Heart left ventricle (tissue), 13 donors: ENCODE data around the gene P2RY12.

Source experiments
- POLR2A ChIP-seq, 2 donors: fragments of 450-650 bp; IDR thresholded peaks; one replicate each; pipeline ENCODE4 v1.6.1; 2017; ENCODE audit warnings: antibody characterized with exemption in 2 of 2, mild to moderate bottlenecking in 2 of 2, moderate library complexity in 2 of 2
- TF ChIP-seq, protein P1 (sequence below), 12 donors: fragments of 200-600 bp; sonication (generic) in 4 of 12; IDR thresholded peaks; one replicate each; pipeline versions ENCODE4 v1.5.0 to v1.8.0; 2018 to 2022; ENCODE audit warnings: antibody characterized with exemption in 12 of 12, mild to moderate bottlenecking in 5 of 12
- donor health status: ischemic (EF 13 %, LVEDD 7.1; RV severe dilation, severe dysfunction).
- donor health status: DM: no; HTN: yes; CAD: no.
- donor health status: DM: no; HTN: no; CAD: no.
- donor health status: ischemic (EF 25% LVEDD 6.9; RV normal size, moderate dysfunction).
- donor health status: ischemic (EF 25% LVEDD 5.7; RV mildly dilated, moderate dysfunction).
- donor health status: ischemic (EF 35%, LVEDD 5.7; RV mildly dilated, moderate dysfunction).
- donor health status: nonischemic (EF 11% LVEDD 7.7; RV severe dilation, severe dysfunction).
- donor health status: DM: yes; HTN: yes; CAD: no.
- donor health status: PGD.
- donor health status: ischemic (EF 29% LVEDD 5.4; RV normal size, mild dysfunction).
- donor health status: nonischemic (EF 23%, LVEDD 6.1; RV moderate dilation, normal function).

DNA sequence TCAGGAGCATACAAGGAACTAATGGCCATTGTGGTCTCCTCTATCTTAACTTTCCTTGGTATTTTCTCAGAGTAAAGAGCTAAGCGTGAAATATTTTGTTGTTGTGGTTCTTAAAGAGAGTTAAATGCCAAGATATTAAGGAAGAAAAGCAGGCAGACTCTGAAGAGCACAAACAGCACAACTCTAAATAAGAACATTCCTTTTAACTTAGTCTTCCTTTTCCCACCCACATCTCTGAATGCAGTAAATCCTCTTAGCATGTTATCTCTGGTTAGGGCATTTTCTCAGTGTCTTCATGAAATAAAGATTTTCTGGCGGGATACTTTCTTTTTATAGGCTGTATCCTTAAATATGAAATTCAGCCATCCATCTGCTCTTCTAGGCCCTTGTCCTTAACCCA, 69.4 kb downstream of the P2RY12 start:
- TF ChIP-seq, protein P1, sequence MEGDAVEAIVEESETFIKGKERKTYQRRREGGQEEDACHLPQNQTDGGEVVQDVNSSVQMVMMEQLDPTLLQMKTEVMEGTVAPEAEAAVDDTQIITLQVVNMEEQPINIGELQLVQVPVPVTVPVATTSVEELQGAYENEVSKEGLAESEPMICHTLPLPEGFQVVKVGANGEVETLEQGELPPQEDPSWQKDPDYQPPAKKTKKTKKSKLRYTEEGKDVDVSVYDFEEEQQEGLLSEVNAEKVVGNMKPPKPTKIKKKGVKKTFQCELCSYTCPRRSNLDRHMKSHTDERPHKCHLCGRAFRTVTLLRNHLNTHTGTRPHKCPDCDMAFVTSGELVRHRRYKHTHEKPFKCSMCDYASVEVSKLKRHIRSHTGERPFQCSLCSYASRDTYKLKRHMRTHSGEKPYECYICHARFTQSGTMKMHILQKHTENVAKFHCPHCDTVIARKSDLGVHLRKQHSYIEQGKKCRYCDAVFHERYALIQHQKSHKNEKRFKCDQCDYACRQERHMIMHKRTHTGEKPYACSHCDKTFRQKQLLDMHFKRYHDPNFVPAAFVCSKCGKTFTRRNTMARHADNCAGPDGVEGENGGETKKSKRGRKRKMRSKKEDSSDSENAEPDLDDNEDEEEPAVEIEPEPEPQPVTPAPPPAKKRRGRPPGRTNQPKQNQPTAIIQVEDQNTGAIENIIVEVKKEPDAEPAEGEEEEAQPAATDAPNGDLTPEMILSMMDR (IDR thresholded peaks at IDR 0.05) = no peak
- no peak for TF ChIP-seq POLR2A (IDR thresholded peaks at IDR 0.05)
